HepG2 (cell line): Measurements from ENCODE around the gene KCNJ14. TPM values are rescaled to one million over a fixed set of nuclear protein-coding genes. Genes with fewer than 3 reads are reported as not detected.

Experiments used
- ARID3A ChIP-seq: IDR thresholded peaks from 2 replicates; pipeline ENCODE4 v1.6.1; 2012; ENCODE audit warnings: low read depth, low read length, improper control_type of control experiment
- ARNTL ChIP-seq: sonication (generic); formaldehyde crosslinking; IDR thresholded peaks from 2 replicates; pipeline ENCODE4 v1.4.0; 2020; ENCODE audit warnings: mild to moderate bottlenecking, missing genetic modification reagents
- GABPB1 ChIP-seq: IDR thresholded peaks from 2 replicates; pipeline ENCODE4 v1.6.1; 2016; ENCODE audit warnings: mild to moderate bottlenecking, missing genetic modification reagents, moderate library complexity, missing compliant biosample characterization
- HNRNPLL ChIP-seq: fragments of 200-400 bp; formaldehyde crosslinking; IDR thresholded peaks from 2 replicates; pipeline ENCODE4 v1.6.1; 2017; ENCODE audit warnings: mild to moderate bottlenecking, low read depth, low read length; ENCODE audit not compliant: poor library complexity, severe bottlenecking
- MXD4 ChIP-seq: IDR thresholded peaks from 2 replicates; pipeline ENCODE4 v1.6.1; 2016; ENCODE audit warnings: mild to moderate bottlenecking, missing biosample characterization, missing genetic modification reagents
- PHF20 ChIP-seq: sonication (generic); formaldehyde crosslinking; IDR thresholded peaks from 2 replicates; pipeline ENCODE4 v1.5.0; 2020; ENCODE audit warnings: mild to moderate bottlenecking, missing genetic modification reagents
- RBFOX2 ChIP-seq: fragments of 200-400 bp; formaldehyde crosslinking; IDR thresholded peaks from 2 replicates; pipeline ENCODE4 v1.6.1; 2017; ENCODE audit warnings: low read depth, mild to moderate bottlenecking, low read length
- YEATS4 ChIP-seq: sonication (generic); formaldehyde crosslinking; IDR thresholded peaks from 2 replicates; pipeline ENCODE4 v1.4.0; 2020; ENCODE audit warnings: missing genetic modification reagents, borderline replicate concordance
- ZBTB42 ChIP-seq: sonication (generic); formaldehyde crosslinking; IDR thresholded peaks from 2 replicates; pipeline ENCODE4 v1.5.0; 2020; ENCODE audit warnings: mild to moderate bottlenecking, missing genetic modification reagents
- ZNF530 ChIP-seq: sonication (generic); formaldehyde crosslinking; IDR thresholded peaks from 2 replicates; pipeline ENCODE4 v1.5.0; 2020; ENCODE audit warnings: low read depth, mild to moderate bottlenecking, missing genetic modification reagents
- ZNF687 ChIP-seq: sonication (generic); formaldehyde crosslinking; IDR thresholded peaks from 2 replicates; pipeline ENCODE4 v1.5.1; 2020; ENCODE audit warnings: mild to moderate bottlenecking, missing genetic modification reagents, moderate library complexity
- ZUFSP ChIP-seq: sonication (generic); formaldehyde crosslinking; IDR thresholded peaks from 2 replicates; pipeline ENCODE4 v1.9.0; 2021; ENCODE audit warnings: missing genetic modification reagents, mild to moderate bottlenecking, borderline replicate concordance
- polyA plus RNA-seq, 8 experiments: library from polyadenylated mRNA; depleted of rRNA in 3 of 8; stranded (reverse) in 7 of 8; unstranded in 1 of 8; fragments of >200 nt; fragmentation: Illumina TruSeq in 4 of 8; extraction: Trizol in 4 of 8; gene quantifications; 2 replicates each; pipeline versions ENCODE4 v1.2.1 to v1.2.3, GENCODE V29; 2011 to 2016; ENCODE audit warnings: low read depth in 4 of 8, missing spikeins in 1 of 8, mixed read lengths in 1 of 8; ENCODE audit not compliant: insufficient read depth in 1 of 8
- total RNA-seq, 5 experiments: library from RNA; depleted of rRNA; stranded (reverse); fragments of >200 nt; fragmentation: Illumina TruSeq; extraction: Trizol; gene quantifications; 2 replicates each; pipeline ENCODE4 v1.2.3, GENCODE V29; 2016; ENCODE audit warnings: low read depth in 1 of 5
- TF ChIP-seq, protein P1 (sequence below): IDR thresholded peaks from 2 replicates; pipeline ENCODE4 v1.6.1; 2012; ENCODE audit warnings: low read length, improper control_type of control experiment
- TF ChIP-seq, protein P2 (sequence below): sonication (generic); formaldehyde crosslinking; conservative IDR thresholded peaks from 2 replicates; pipeline ENCODE4 v1.4.0; 2020; ENCODE audit warnings: missing genetic modification reagents

KCNJ14 gene
- total and polyA plus RNA-seq, 2 of the 13 experiments (the other 11 are each of a cell fraction or from before 2014, with no cell fraction given): 0.20 to 0.51 TPM

- TF ChIP-seq ZNF687 (CRISPR knock-in tag) (peak; percentile 21; the same call in 1 of the 2 replicates), ZUFSP (no peak), ZBTB42 (CRISPR knock-in tag) (no peak), HNRNPLL (peak; percentile 6), PHF20 (no peak), ZNF530 (no peak), ARNTL (CRISPR knock-in tag) (no peak), GABPB1 (CRISPR knock-in tag) (peak; percentile 1; the same call in 1 of the 2 replicates), ARID3A (no peak), YEATS4 (CRISPR knock-in tag) (peak; percentile 15; the same call in 1 of the 2 replicates), RBFOX2 (0 out of 2 replicates have a peak, but pooled peaks have one; percentile 8), MXD4 (CRISPR knock-in tag) (no peak)
- TF ChIP-seq, protein P1, sequence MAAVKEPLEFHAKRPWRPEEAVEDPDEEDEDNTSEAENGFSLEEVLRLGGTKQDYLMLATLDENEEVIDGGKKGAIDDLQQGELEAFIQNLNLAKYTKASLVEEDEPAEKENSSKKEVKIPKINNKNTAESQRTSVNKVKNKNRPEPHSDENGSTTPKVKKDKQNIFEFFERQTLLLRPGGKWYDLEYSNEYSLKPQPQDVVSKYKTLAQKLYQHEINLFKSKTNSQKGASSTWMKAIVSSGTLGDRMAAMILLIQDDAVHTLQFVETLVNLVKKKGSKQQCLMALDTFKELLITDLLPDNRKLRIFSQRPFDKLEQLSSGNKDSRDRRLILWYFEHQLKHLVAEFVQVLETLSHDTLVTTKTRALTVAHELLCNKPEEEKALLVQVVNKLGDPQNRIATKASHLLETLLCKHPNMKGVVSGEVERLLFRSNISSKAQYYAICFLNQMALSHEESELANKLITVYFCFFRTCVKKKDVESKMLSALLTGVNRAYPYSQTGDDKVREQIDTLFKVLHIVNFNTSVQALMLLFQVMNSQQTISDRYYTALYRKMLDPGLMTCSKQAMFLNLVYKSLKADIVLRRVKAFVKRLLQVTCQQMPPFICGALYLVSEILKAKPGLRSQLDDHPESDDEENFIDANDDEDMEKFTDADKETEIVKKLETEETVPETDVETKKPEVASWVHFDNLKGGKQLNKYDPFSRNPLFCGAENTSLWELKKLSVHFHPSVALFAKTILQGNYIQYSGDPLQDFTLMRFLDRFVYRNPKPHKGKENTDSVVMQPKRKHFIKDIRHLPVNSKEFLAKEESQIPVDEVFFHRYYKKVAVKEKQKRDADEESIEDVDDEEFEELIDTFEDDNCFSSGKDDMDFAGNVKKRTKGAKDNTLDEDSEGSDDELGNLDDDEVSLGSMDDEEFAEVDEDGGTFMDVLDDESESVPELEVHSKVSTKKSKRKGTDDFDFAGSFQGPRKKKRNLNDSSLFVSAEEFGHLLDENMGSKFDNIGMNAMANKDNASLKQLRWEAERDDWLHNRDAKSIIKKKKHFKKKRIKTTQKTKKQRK: no peak
- TF ChIP-seq, protein P2, sequence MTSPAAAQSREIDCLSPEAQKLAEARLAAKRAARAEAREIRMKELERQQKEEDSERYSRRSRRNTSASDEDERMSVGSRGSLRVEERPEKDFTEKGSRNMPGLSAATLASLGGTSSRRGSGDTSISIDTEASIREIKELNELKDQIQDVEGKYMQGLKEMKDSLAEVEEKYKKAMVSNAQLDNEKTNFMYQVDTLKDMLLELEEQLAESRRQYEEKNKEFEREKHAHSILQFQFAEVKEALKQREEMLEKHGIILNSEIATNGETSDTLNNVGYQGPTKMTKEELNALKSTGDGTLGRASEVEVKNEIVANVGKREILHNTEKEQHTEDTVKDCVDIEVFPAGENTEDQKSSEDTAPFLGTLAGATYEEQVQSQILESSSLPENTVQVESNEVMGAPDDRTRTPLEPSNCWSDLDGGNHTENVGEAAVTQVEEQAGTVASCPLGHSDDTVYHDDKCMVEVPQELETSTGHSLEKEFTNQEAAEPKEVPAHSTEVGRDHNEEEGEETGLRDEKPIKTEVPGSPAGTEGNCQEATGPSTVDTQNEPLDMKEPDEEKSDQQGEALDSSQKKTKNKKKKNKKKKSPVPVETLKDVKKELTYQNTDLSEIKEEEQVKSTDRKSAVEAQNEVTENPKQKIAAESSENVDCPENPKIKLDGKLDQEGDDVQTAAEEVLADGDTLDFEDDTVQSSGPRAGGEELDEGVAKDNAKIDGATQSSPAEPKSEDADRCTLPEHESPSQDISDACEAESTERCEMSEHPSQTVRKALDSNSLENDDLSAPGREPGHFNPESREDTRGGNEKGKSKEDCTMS (CRISPR knock-in tag): no peak
Measured at GRCh38 chr19:48497728-48498594, 42.6 kb downstream of the KCNJ14 start (continued).
